H1 (cell line): ENCODE measurements around the gene CYP2A6. TPM values are rescaled to one million over a fixed set of nuclear protein-coding genes. Genes with fewer than 3 reads are reported as not detected.

ENCODE experiments used
- CTCF ChIA-PET: fragments of 300-600 bp; sonication (Branson Sonifier 250); formaldehyde crosslinking; loops from one replicate; lab custom pipeline; 2021; ENCODE audit not compliant: partially characterized antibody; lab: Charles Lee
- POLR2A ChIA-PET: fragments of 300-600 bp; sonication (Branson Sonifier 250); formaldehyde crosslinking; loops from one replicate; lab custom pipeline; 2021; ENCODE audit warnings: inconsistent platforms; ENCODE audit not compliant: partially characterized antibody; lab: Charles Lee
- DNase-seq, 2 experiments: peaks; one replicate each; pipeline versions ENCODE4 v3.0.0 to v3.0.0-alpha.2; 2010 to 2022; ENCODE audit warnings: low spot score in 2 of 2, low read depth in 1 of 2, mixed read lengths in 1 of 2
- FAIRE-seq: peaks from 2 replicates; lab custom pipeline; 2011; peaks lifted over from hg19 to GRCh38; lab: Jason Lieb, UNC
- H2AFZ ChIP-seq: 2 replicates; pipeline ENCODE4 v1.8.1; 2012; ENCODE audit warnings: low read length, inconsistent platforms
- H2AK5ac ChIP-seq: 2 replicates; pipeline ENCODE4 v1.6.1; 2013; ENCODE audit warnings: low read depth, low read length
- H2BK120ac ChIP-seq: replicated peaks from 2 replicates; pipeline ENCODE3; 2013; ENCODE audit warnings: low read depth, low read length, inconsistent platforms
- H2BK12ac ChIP-seq: 2 replicates; pipeline ENCODE4 v1.6.1; 2013; ENCODE audit warnings: low read depth, low read length
- H2BK15ac ChIP-seq: 2 replicates; pipeline ENCODE4 v1.6.1; 2013; ENCODE audit warnings: low read length
- H2BK20ac ChIP-seq: 2 replicates; pipeline ENCODE4 v1.6.1; 2013; ENCODE audit warnings: low read length
- H2BK5ac ChIP-seq: 2 replicates; pipeline ENCODE4 v1.6.1; 2013; ENCODE audit warnings: low read depth, low read length
- H3K14ac ChIP-seq: 2 replicates; pipeline ENCODE4 v1.6.1; 2013; ENCODE audit warnings: inconsistent platforms; ENCODE audit not compliant: insufficient read length
- H3K18ac ChIP-seq: 2 replicates; pipeline ENCODE4 v1.6.1; 2013; ENCODE audit warnings: low read length; ENCODE audit errors: extremely low read depth
- H3K23ac ChIP-seq: 2 replicates; pipeline ENCODE4 v1.6.1; 2013; ENCODE audit warnings: inconsistent platforms; ENCODE audit not compliant: insufficient read length
- H3K23me2 ChIP-seq: 2 replicates; pipeline ENCODE4 v1.6.1; 2013; ENCODE audit warnings: low read depth, low read length
- H3K27ac ChIP-seq: 2 replicates; pipeline ENCODE4 v1.6.1; 2011; ENCODE audit warnings: low read depth, low read length, inconsistent platforms
- H3K27me3 ChIP-seq, 4 experiments: replicated peaks in 1 of 4; 1 replicate in 1 of 4; 2 replicates in 3 of 4; pipeline versions ENCODE4 v1.6.1 to v1.8.1; 2011 to 2013; ENCODE audit warnings: low read length in 3 of 4, mild to moderate bottlenecking in 3 of 4, inconsistent platforms in 2 of 4, mixed read lengths in 2 of 4, moderate library complexity in 1 of 4; ENCODE audit not compliant: control insufficient read depth in 3 of 4, insufficient read depth in 3 of 4; ENCODE audit errors: extremely low read depth in 1 of 4
- H3K36me3 ChIP-seq, 4 experiments: 2 replicates each; pipeline versions ENCODE4 v1.6.1 to v1.8.1; 2011 to 2013; ENCODE audit warnings: mild to moderate bottlenecking in 4 of 4, low read length in 3 of 4, moderate library complexity in 2 of 4, control low read depth in 1 of 4, inconsistent platforms in 1 of 4; ENCODE audit not compliant: insufficient read depth in 4 of 4, control insufficient read depth in 2 of 4
- H3K4ac ChIP-seq: replicated peaks from 2 replicates; pipeline ENCODE3; 2013; ENCODE audit warnings: low read length, low read depth, mixed read lengths, inconsistent platforms; ENCODE audit not compliant: insufficient read length
- H3K4me1 ChIP-seq, 4 experiments: replicated peaks in 1 of 4; 1 replicate in 1 of 4; 2 replicates in 3 of 4; pipeline versions ENCODE4 v1.6.1 to v1.8.1; 2011 to 2013; ENCODE audit warnings: low read length in 3 of 4, inconsistent platforms in 2 of 4, mixed read lengths in 1 of 4; ENCODE audit not compliant: insufficient read depth in 4 of 4, control insufficient read depth in 3 of 4
- H3K4me2 ChIP-seq, 2 experiments: 2 replicates each; pipeline versions ENCODE4 v1.6.1 to v1.8.1; 2011 to 2013; ENCODE audit warnings: low read depth in 2 of 2, low read length in 2 of 2, control low read depth in 1 of 2, inconsistent platforms in 1 of 2, mild to moderate bottlenecking in 1 of 2; ENCODE audit not compliant: insufficient read depth in 1 of 2
- H3K4me3 ChIP-seq, 4 experiments: fragments of 200-600, 300-600 bp in 1 of 4; sonication (generic), shearing (Covaris generic), sonication (Bioruptor Twin) in 1 of 4; 2 replicates each; pipeline versions ENCODE4 v1.5.1 to v1.8.1; 2011 to 2016; ENCODE audit warnings: low read length in 4 of 4, low read depth in 3 of 4, control low read depth in 2 of 4, inconsistent platforms in 2 of 4, mild to moderate bottlenecking in 2 of 4, mixed read lengths in 1 of 4, moderate library complexity in 1 of 4; ENCODE audit not compliant: insufficient read depth in 2 of 4; ENCODE audit errors: extremely low read depth in 1 of 4
- H3K56ac ChIP-seq: replicated peaks from 2 replicates; pipeline ENCODE3; 2013; ENCODE audit warnings: low read depth, mild to moderate bottlenecking, mixed read lengths, low read length, inconsistent platforms; ENCODE audit not compliant: insufficient read length
- H3K79me1 ChIP-seq: 2 replicates; pipeline ENCODE4 v1.6.1; 2013; ENCODE audit warnings: low read depth, low read length, control low read depth
- H3K79me2 ChIP-seq, 2 experiments: 2 replicates each; pipeline versions ENCODE4 v1.6.1 to v1.8.1; 2012 to 2013; ENCODE audit warnings: low read length in 2 of 2, mild to moderate bottlenecking in 2 of 2, inconsistent platforms in 1 of 2; ENCODE audit not compliant: insufficient read depth in 2 of 2, control insufficient read depth in 1 of 2
- H3K9ac ChIP-seq, 4 experiments: replicated peaks in 1 of 4; 1 replicate in 1 of 4; 2 replicates in 3 of 4; pipeline versions ENCODE4 v1.6.1 to v1.8.1; 2011 to 2013; ENCODE audit warnings: low read depth in 3 of 4, low read length in 3 of 4, control low read depth in 2 of 4, mild to moderate bottlenecking in 2 of 4, moderate library complexity in 2 of 4, inconsistent platforms in 1 of 4; ENCODE audit errors: extremely low read depth in 1 of 4
- H3K9me3 ChIP-seq, 2 experiments: 2 replicates each; pipeline versions ENCODE4 v1.6.1 to v1.8.1; 2012 to 2013; ENCODE audit warnings: mild to moderate bottlenecking in 2 of 2, moderate library complexity in 2 of 2, control low read depth in 1 of 2, inconsistent platforms in 1 of 2, low read depth in 1 of 2, low read length in 1 of 2, mixed read lengths in 1 of 2; ENCODE audit not compliant: insufficient read depth in 2 of 2
- H4K20me1 ChIP-seq, 2 experiments: replicated peaks in 1 of 2; 2 replicates each; pipeline versions ENCODE3 to v1.8.1; 2011 to 2013; ENCODE audit warnings: inconsistent platforms in 2 of 2, low read length in 2 of 2, mild to moderate bottlenecking in 1 of 2; ENCODE audit not compliant: insufficient read depth in 2 of 2, control insufficient read depth in 1 of 2
- H4K5ac ChIP-seq: 2 replicates; pipeline ENCODE4 v1.6.1; 2013; ENCODE audit warnings: low read length, low read depth, mixed read lengths, inconsistent platforms; ENCODE audit not compliant: insufficient read length
- H4K8ac ChIP-seq: 2 replicates; pipeline ENCODE4 v1.8.0; 2013; ENCODE audit warnings: mild to moderate bottlenecking, moderate library complexity, low read length, inconsistent platforms; ENCODE audit not compliant: insufficient read depth; ENCODE audit errors: extremely low read depth
- H4K91ac ChIP-seq: replicated peaks from 2 replicates; pipeline ENCODE3; 2013; ENCODE audit warnings: low read length, mixed read lengths, inconsistent platforms; ENCODE audit not compliant: insufficient read length
- POLR2A ChIP-seq, 2 experiments: IDR thresholded peaks; 1 replicate in 1 of 2; 2 replicates in 1 of 2; pipeline ENCODE4 v1.6.1; 2011; ENCODE audit warnings: low read depth in 2 of 2, low read length in 2 of 2, mild to moderate bottlenecking in 2 of 2; ENCODE audit errors: control extremely low read depth in 1 of 2
- POLR2AphosphoS5 ChIP-seq: IDR thresholded peaks from 2 replicates; pipeline ENCODE4 v1.6.1; 2011; ENCODE audit warnings: low read depth, low read length
- YY1 ChIP-seq: IDR thresholded peaks from 2 replicates; pipeline ENCODE4 v1.6.1; 2011; ENCODE audit warnings: low read depth, mild to moderate bottlenecking, low read length
- WGBS, 2 experiments: shearing (Covaris generic) in 1 of 2; methylation state at CpG; one replicate each; pipeline versions ENCODE4 v1.1.6 to v1.1.7; 2013 to 2015; ENCODE audit warnings: low lambda C conversion rate in 2 of 2, mixed read lengths in 2 of 2, inconsistent platforms in 1 of 2, low coverage in 1 of 2, missing lambda C conversion rate in 1 of 2; ENCODE audit not compliant: insufficient replicate concordance in 2 of 2, insufficient coverage in 1 of 2, insufficient read length in 1 of 2; ENCODE audit errors: extremely low coverage in 1 of 2, missing lambda C conversion rate in 1 of 2; 5-methylcytosine and 5-hydroxymethylcytosine counted together
- polyA plus RNA-seq, 7 experiments: library from polyadenylated mRNA; depleted of rRNA in 3 of 7; stranded (reverse) in 5 of 7; unstranded in 2 of 7; fragments of >200 nt in 5 of 7; fragments of 200-250 nt in 2 of 7; gene quantifications; 1 replicate in 5 of 7; 2 replicates in 1 of 7; 4 replicates in 1 of 7; pipeline versions ENCODE4 v1.2.1 to v1.2.3, GENCODE V29; 2011 to 2013; ENCODE audit warnings: missing spikeins in 2 of 7, mixed read lengths in 2 of 7
- total RNA-seq: library from RNA; stranded (reverse); fragmentation: NEBNext Ultra II Directional; extraction: Animal tissue kit (Norgen Biotek cat#: 25700); gene quantifications from 2 replicates; pipeline ENCODE4 v1.2.1, GENCODE V29; 2021

CYP2A6 gene
- total and polyA plus RNA-seq, 2 of the 8 experiments (the other 6 are each of a cell fraction or from before 2014, with no cell fraction given): 0.33 TPM; not detected in 1

- Histone ChIP-seq H2BK5ac (peak overlapping the region; percentile 48; the same call in 1 of the 2 replicates), H3K14ac (no peak overlapping the region), H3K23me2 (peaks cover 6% of the 10 kb centered on the region), H3K27me3 (no peaks in the 10 kb centered on the region), H3K27ac (no peak overlapping the region), H3K56ac (no peak overlapping the region), H3K18ac (no peak overlapping the region), H3K23ac (no peak overlapping the region), H3K79me1 (peaks cover 33% of the 10 kb centered on the region), H2BK120ac (no peak overlapping the region), H3K4me1 (peaks cover 3 to 58% (median 29%) of the 10 kb centered on the region in 4 experiments), H3K9me3 (no peaks in the 10 kb centered on the region), H3K4me2 (peak overlapping the region; percentile 67 to 91), H3K79me2 (peaks cover 14 to 65% of the 10 kb centered on the region in 2 experiments), H3K36me3 (peaks cover 3 to 36% (median 6%) of the 10 kb centered on the region in 4 experiments; a peak in 6 of 8 replicates), H2BK20ac (no peak overlapping the region), H3K4me3 (peak overlapping the region in 1 of 4 experiments; percentile 15; a peak in 1 of 8 replicates), H3K9ac (peak overlapping the region in 2 of 4 experiments; percentile 34 to 45; a peak in 4 of 7 replicates), H4K8ac (no peak overlapping the region; the same call in 1 of the 2 replicates), H2AK5ac (no peak overlapping the region), H4K20me1 (peaks cover 37 to 54% of the 10 kb centered on the region in 2 experiments), H2BK12ac (no peak overlapping the region), H4K91ac (no peak overlapping the region), H2BK15ac (no peak overlapping the region), H4K5ac (no peak overlapping the region), H3K4ac (no peak overlapping the region), H2AFZ (no peak overlapping the region)
- ChIA-PET CTCF (interaction anchor here (1.5 to 1.7 kb wide), 2 partner anchors 8 to 17 kb away, joined by 4 to 5 read pairs; no protein-coding TSS in a partner anchor), POLR2A (interaction anchor here (0.5 to 15.7 kb wide), 9 partner anchors 10 to 563 kb away, joined by 3 to 241 read pairs (median 3); partner anchors contain the start of genes ACTMAP, COQ8B, ITPKC and MIA)
- DNase-seq (no peak), FAIRE-seq (no peak)
- 86% methylated on average over 12 of the region's 13 CpGs; no CpG with 5 or more reads in 1 of the 2 experiments for WGBS, 2 experiments
- no peak for TF ChIP-seq YY1
- TF ChIP-seq POLR2AphosphoS5: peak; percentile 67; the same call in 1 of the 2 replicates
- peak; percentile 28 to 58; a peak in 2 of 3 replicates for TF ChIP-seq POLR2A (IDR thresholded peaks at IDR 0.05; ENCODE audit: control extremely low read depth in 1 of 2, low read depth in 2 of 2, low read length in 2 of 2)
Observed at GRCh38 chr19:40801426-40802299, 48.6 kb downstream of the CYP2A6 start.
